Measurements from ENCODE around the gene RBMS3. TPM values are rescaled to one million over a fixed set of nuclear protein-coding genes. Genes with fewer than 3 reads are reported as not detected.

Gene RBMS3
- total and polyA plus RNA-seq, 9 donors: 15.9 to 77.4 (median 25.9) TPM

- Histone ChIP-seq H3K36me3 (ENCODE audit: control insufficient read depth, insufficient read depth, low read length) (no peaks in the 10 kb centered on the region), H3K9me3 (replicated peaks; ENCODE audit: control insufficient read depth, low read depth, low read length) (no peaks in the 10 kb centered on the region), H3K4me1 (ENCODE audit: control insufficient read depth, insufficient read depth, low read length) (no peaks in the 10 kb centered on the region), H3K27ac (ENCODE audit: low read length) (no peak overlapping the region), H3K27me3 (ENCODE audit: control insufficient read depth, insufficient read depth, low read length) (no peaks in the 10 kb centered on the region), H3K4me3 (ENCODE audit: low read length) (no peak overlapping the region)
- no peak for DNase-seq
- no CpG with 5 or more reads among the region's 1 CpG for WGBS (ENCODE audit: insufficient coverage)
Measured at GRCh38 chr3:29949131-29949530, 668.3 kb downstream of the RBMS3 start.

- H3K27ac ChIP-seq (ENCODE audit: low read length): no peak overlapping the region
- no peaks in the 10 kb centered on the region for H3K9me3 ChIP-seq (replicated peaks; ENCODE audit: control insufficient read depth, low read depth, low read length)
- 75% methylated on average over 6 of the region's 11 CpGs for WGBS (ENCODE audit: insufficient coverage)
- no peak for DNase-seq
- H3K4me3 ChIP-seq (ENCODE audit: low read length): no peak overlapping the region
- no peaks in the 10 kb centered on the region for H3K36me3 ChIP-seq (ENCODE audit: control insufficient read depth, insufficient read depth, low read length)
- H3K27me3 ChIP-seq (ENCODE audit: control insufficient read depth, insufficient read depth, low read length): no peaks in the 10 kb centered on the region
- H3K4me1 ChIP-seq (ENCODE audit: control insufficient read depth, insufficient read depth, low read length): no peaks in the 10 kb centered on the region
Measured at GRCh38 chr3:29949940-29950616, 669.2 kb downstream of the RBMS3 start.

GRCh38 chr3:29952431-29952830 lies 671.6 kb downstream of the RBMS3 start:
- H3K9me3 ChIP-seq (replicated peaks; ENCODE audit: control insufficient read depth, low read depth, low read length): no peaks in the 10 kb centered on the region
- no peaks in the 10 kb centered on the region for H3K4me1 ChIP-seq (ENCODE audit: control insufficient read depth, insufficient read depth, low read length)
- H3K27me3 ChIP-seq (ENCODE audit: control insufficient read depth, insufficient read depth, low read length): no peaks in the 10 kb centered on the region
- H3K4me3 ChIP-seq (ENCODE audit: low read length): no peak overlapping the region
- no peaks in the 10 kb centered on the region for H3K36me3 ChIP-seq (ENCODE audit: control insufficient read depth, insufficient read depth, low read length)
- H3K27ac ChIP-seq (ENCODE audit: low read length): no peak overlapping the region
- no CpG with 5 or more reads among the region's 1 CpG for WGBS (ENCODE audit: insufficient coverage)
- no peak for DNase-seq

DNA sequence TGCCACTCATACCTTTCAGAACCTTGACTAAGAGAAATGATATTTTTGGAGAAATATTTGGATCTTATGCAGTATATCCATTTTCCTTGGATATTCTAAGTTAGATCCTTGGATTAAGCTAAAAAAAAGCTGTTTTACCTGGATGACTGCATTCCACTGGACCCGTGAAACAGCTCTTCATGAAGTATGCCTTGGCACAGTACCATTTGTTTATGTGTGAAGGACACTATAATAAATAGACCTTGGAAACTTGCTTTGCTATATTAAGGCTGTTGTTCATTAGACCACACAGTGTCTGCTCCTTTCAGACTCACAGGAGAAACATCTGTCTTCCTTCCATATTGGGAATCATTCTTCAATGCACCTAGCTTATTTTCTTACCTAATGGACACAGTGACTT lies 674.5 kb downstream of the RBMS3 start:
- H3K4me1 ChIP-seq (ENCODE audit: control insufficient read depth, insufficient read depth, low read length): no peaks in the 10 kb centered on the region
- no peaks in the 10 kb centered on the region for H3K36me3 ChIP-seq (ENCODE audit: control insufficient read depth, insufficient read depth, low read length)
- no peak overlapping the region for H3K27ac ChIP-seq (ENCODE audit: low read length)
- H3K27me3 ChIP-seq (ENCODE audit: control insufficient read depth, insufficient read depth, low read length): no peaks in the 10 kb centered on the region
- H3K4me3 ChIP-seq (ENCODE audit: low read length): no peak overlapping the region
- H3K9me3 ChIP-seq (replicated peaks; ENCODE audit: control insufficient read depth, low read depth, low read length): no peaks in the 10 kb centered on the region
- DNase-seq: no peak
- WGBS (ENCODE audit: insufficient coverage): no CpG with 5 or more reads among the region's 1 CpG

GRCh38 chr3:29958816-29959215 lies 677.9 kb downstream of the RBMS3 start:
- no CpG with 5 or more reads among the region's 1 CpG for WGBS (ENCODE audit: insufficient coverage)
- H3K9me3 ChIP-seq (replicated peaks; ENCODE audit: control insufficient read depth, low read depth, low read length): no peaks in the 10 kb centered on the region
- H3K27ac ChIP-seq (ENCODE audit: low read length): no peak overlapping the region
- no peaks in the 10 kb centered on the region for H3K4me1 ChIP-seq (ENCODE audit: control insufficient read depth, insufficient read depth, low read length)
- H3K27me3 ChIP-seq (ENCODE audit: control insufficient read depth, insufficient read depth, low read length): no peaks in the 10 kb centered on the region
- H3K4me3 ChIP-seq (ENCODE audit: low read length): no peak overlapping the region
- H3K36me3 ChIP-seq (ENCODE audit: control insufficient read depth, insufficient read depth, low read length): peaks cover 2% of the 10 kb centered on the region
- no peak for DNase-seq

GRCh38 chr3:29971895-29972294 lies 691.0 kb downstream of the RBMS3 start:
- Histone ChIP-seq H3K4me3 (ENCODE audit: low read length) (no peak overlapping the region), H3K4me1 (ENCODE audit: control insufficient read depth, insufficient read depth, low read length) (no peaks in the 10 kb centered on the region), H3K27me3 (ENCODE audit: control insufficient read depth, insufficient read depth, low read length) (no peaks in the 10 kb centered on the region), H3K9me3 (replicated peaks; ENCODE audit: control insufficient read depth, low read depth, low read length) (peaks cover 2% of the 10 kb centered on the region), H3K36me3 (ENCODE audit: control insufficient read depth, insufficient read depth, low read length) (no peaks in the 10 kb centered on the region), H3K27ac (ENCODE audit: low read length) (no peak overlapping the region)
- peak; percentile 61 for DNase-seq
- no CpG with 5 or more reads among the region's 2 CpGs for WGBS (ENCODE audit: insufficient coverage)

DNA sequence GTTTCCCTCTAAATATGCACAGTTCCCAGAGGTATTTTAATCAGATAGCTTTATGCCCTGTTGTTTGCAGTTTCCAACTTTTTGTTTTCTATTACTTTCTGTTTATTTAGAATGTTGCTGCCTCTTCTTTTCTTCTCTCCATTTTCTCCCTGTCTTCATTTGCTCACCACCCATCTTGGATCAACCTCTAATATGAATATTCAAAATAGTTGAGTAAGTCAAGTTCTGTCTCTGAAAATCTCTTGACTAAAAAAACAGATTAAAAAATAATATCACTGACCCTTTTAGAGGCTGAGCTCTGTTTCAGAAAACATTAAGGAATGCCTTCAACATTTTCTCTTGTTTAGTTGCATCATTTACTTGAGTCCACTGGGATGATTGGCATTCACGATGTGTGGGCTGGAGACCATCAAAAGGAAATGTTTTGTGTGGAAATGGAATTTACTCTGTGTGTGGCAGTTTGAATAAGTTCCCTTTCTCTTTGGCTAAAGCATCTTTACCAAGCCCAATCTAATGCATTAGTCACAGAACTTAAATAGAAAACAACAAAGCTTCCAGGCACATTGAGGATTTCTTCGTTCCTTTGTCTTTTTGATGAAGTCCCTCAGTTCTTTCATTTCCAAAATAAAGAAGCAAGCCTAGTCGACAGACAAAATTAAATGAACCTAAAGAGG lies 691.6 kb downstream of the RBMS3 start:
- WGBS (ENCODE audit: insufficient coverage): no CpG with 5 or more reads among the region's 3 CpGs
- Histone ChIP-seq H3K27me3 (ENCODE audit: control insufficient read depth, insufficient read depth, low read length) (no peaks in the 10 kb centered on the region), H3K36me3 (ENCODE audit: control insufficient read depth, insufficient read depth, low read length) (no peaks in the 10 kb centered on the region), H3K27ac (ENCODE audit: low read length) (no peak overlapping the region), H3K4me1 (ENCODE audit: control insufficient read depth, insufficient read depth, low read length) (no peaks in the 10 kb centered on the region), H3K4me3 (ENCODE audit: low read length) (no peak overlapping the region), H3K9me3 (replicated peaks; ENCODE audit: control insufficient read depth, low read depth, low read length) (peaks cover 2% of the 10 kb centered on the region)
- DNase-seq: peak; percentile 79

DNA sequence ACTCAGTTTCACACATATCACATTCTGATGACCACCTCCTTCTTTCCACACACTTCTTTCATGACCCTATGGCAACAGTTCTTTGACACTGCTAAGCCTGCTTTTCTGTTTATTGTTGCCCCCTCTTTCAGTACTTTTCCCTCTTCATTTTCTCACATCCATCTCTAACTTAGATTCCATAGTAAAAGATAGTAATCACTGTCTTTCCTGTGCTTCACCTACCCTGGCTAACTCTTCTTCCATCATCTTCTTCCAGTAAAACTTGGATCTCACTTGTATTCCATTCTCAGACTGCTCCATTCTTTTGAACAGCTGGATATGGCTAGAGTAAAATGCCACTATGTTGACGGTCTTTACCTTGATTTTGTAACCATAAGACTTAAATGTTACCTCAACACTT lies 692.9 kb downstream of the RBMS3 start:
- no peaks in the 10 kb centered on the region for H3K4me1 ChIP-seq (ENCODE audit: control insufficient read depth, insufficient read depth, low read length)
- 100% methylated on average over 1 of the region's 1 CpG for WGBS (ENCODE audit: insufficient coverage)
- H3K4me3 ChIP-seq (ENCODE audit: low read length): no peak overlapping the region
- no peak for DNase-seq
- H3K9me3 ChIP-seq (replicated peaks; ENCODE audit: control insufficient read depth, low read depth, low read length): peaks cover 2% of the 10 kb centered on the region
- no peaks in the 10 kb centered on the region for H3K36me3 ChIP-seq (ENCODE audit: control insufficient read depth, insufficient read depth, low read length)
- no peaks in the 10 kb centered on the region for H3K27me3 ChIP-seq (ENCODE audit: control insufficient read depth, insufficient read depth, low read length)
- no peak overlapping the region for H3K27ac ChIP-seq (ENCODE audit: low read length)

GRCh38 chr3:29976871-29977270 lies 696.0 kb downstream of the RBMS3 start:
- Histone ChIP-seq H3K27ac (ENCODE audit: low read length) (no peak overlapping the region), H3K4me1 (ENCODE audit: control insufficient read depth, insufficient read depth, low read length) (no peaks in the 10 kb centered on the region), H3K4me3 (ENCODE audit: low read length) (no peak overlapping the region), H3K27me3 (ENCODE audit: control insufficient read depth, insufficient read depth, low read length) (no peaks in the 10 kb centered on the region), H3K36me3 (ENCODE audit: control insufficient read depth, insufficient read depth, low read length) (no peaks in the 10 kb centered on the region), H3K9me3 (replicated peaks; ENCODE audit: control insufficient read depth, low read depth, low read length) (peaks cover 4% of the 10 kb centered on the region)
- WGBS (ENCODE audit: insufficient coverage): no CpG with 5 or more reads among the region's 5 CpGs
- no peak for DNase-seq

- no peaks in the 10 kb centered on the region for H3K27me3 ChIP-seq (ENCODE audit: control insufficient read depth, insufficient read depth, low read length)
- H3K4me1 ChIP-seq (ENCODE audit: control insufficient read depth, insufficient read depth, low read length): no peaks in the 10 kb centered on the region
- no peak overlapping the region for H3K4me3 ChIP-seq (ENCODE audit: low read length)
- no peak overlapping the region for H3K27ac ChIP-seq (ENCODE audit: low read length)
- peak; percentile 35 for DNase-seq
- H3K9me3 ChIP-seq (replicated peaks; ENCODE audit: control insufficient read depth, low read depth, low read length): peaks cover 5% of the 10 kb centered on the region
- no CpG with 5 or more reads among the region's 2 CpGs for WGBS (ENCODE audit: insufficient coverage)
- H3K36me3 ChIP-seq (ENCODE audit: control insufficient read depth, insufficient read depth, low read length): no peaks in the 10 kb centered on the region
Measured at GRCh38 chr3:29977360-29977759, 696.5 kb downstream of the RBMS3 start.
